Measurements from ENCODE around the gene CMTM6.
"Not testable (repeated sequence)": the region's sequence is repeated elsewhere in the genome, so short reads cannot be mapped to it uniquely, and the experiment has no call there.

Gene CMTM6

DNA sequence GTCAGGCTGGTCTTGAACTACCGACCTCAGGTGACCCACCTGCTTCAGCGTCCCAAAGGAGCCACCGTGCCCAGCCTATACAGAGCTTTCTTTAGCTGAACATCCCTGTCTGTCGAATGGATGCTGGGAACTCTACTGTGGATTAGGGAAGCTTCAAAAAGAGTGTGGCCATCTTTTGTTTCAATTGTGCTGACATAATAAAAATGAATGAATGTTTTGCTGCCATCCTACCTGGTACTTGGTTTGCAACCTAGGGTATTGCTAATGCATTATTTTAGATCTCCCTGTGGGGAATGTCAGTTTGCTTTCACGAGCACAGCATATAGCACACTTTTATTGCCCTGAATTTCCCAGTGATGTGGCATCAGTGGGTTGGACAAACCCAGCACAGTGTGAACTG, 32.3 kb downstream of the CMTM6 start:
- TF ChIP-seq, protein P1, sequence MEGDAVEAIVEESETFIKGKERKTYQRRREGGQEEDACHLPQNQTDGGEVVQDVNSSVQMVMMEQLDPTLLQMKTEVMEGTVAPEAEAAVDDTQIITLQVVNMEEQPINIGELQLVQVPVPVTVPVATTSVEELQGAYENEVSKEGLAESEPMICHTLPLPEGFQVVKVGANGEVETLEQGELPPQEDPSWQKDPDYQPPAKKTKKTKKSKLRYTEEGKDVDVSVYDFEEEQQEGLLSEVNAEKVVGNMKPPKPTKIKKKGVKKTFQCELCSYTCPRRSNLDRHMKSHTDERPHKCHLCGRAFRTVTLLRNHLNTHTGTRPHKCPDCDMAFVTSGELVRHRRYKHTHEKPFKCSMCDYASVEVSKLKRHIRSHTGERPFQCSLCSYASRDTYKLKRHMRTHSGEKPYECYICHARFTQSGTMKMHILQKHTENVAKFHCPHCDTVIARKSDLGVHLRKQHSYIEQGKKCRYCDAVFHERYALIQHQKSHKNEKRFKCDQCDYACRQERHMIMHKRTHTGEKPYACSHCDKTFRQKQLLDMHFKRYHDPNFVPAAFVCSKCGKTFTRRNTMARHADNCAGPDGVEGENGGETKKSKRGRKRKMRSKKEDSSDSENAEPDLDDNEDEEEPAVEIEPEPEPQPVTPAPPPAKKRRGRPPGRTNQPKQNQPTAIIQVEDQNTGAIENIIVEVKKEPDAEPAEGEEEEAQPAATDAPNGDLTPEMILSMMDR (conservative IDR thresholded peaks at IDR 0.05; ENCODE audit: control insufficient read depth, insufficient read depth, low read depth, low read length), result no peak
- no peak overlapping the region for H3K4me3 ChIP-seq (ENCODE audit: control insufficient read depth, low read depth, low read length)
- no peak for DNase-seq (ENCODE audit: low read depth)

DNA sequence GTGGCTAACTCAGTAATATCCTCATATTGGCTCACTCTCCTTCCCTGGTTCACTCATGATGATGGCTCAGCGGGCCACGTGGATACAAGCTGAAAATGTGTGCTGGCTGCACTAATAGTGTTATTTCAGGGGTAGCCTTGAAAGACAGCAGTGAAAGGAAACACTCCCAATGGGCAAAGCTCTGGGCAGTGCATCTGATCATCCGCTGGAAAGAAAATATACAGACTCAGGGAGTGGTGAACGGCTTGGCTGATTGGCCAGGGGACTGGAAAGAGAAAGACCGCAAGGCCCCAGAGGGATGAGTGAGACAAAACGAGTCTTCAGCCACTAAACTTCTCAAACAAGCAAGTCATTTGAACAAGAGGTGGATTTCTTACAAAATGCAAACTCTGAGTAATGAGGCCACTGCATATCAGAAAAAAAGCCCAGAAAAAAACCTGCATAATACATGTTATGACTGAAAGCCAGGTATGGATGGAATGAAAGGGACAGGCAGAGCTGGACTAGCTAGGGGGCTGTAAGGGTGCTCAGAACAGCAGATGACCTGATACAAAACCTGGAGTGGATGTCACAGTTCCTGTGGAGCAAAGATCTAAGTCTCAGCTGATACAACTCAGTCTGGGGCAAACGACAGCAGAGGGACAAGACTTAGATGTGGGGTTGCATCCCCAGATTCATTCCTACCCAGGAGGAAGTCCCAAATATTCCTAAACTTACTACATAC, 33.3 kb downstream of the CMTM6 start:
- DNase-seq (ENCODE audit: low read depth), result no peak
- TF ChIP-seq, protein P1 (conservative IDR thresholded peaks at IDR 0.05; ENCODE audit: control insufficient read depth, insufficient read depth, low read depth, low read length), result no peak
- H3K4me3 ChIP-seq (ENCODE audit: control insufficient read depth, low read depth, low read length), result no peak overlapping the region

DNA sequence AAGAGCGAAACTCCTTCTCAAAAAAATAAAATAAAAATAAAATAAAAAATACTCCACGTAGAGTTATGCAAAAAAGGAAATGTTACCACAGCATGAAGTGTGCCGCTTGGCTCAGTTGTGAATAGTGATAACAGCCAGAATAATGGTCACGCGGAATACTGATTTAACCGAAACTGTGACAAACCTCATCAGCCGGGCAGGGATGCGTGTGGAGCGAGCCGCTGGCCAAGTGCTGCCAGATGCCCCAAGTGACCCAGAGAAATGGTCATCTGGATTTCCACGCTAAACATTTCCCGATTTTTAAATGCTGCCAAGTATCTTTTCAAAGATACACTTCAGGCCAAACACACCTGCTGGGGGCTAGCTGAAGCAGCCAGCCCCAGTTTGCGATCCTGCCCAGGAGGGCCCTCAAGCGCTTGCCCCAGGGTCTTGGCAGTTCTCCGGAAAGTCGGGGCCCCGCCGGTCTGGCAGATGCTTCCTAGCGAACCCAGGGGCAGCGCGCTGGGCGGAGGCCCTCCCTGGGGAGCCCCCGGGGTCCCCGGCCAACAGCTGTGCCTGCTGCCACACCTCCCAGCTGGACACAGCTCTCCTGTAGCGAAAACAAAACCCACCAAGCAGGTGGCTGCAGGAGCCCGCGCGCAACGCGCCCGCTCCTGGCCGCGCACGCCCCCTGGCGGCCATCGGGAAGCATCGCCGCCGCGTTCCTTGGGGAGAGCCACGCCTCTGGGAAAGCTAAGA, 35.1 kb downstream of the CMTM6 start:
- peak; percentile 57 for DNase-seq (ENCODE audit: low read depth)
- H3K4me3 ChIP-seq (ENCODE audit: control insufficient read depth, low read depth, low read length), result peak overlapping the region; percentile 9
- TF ChIP-seq, protein P1 (conservative IDR thresholded peaks at IDR 0.05; ENCODE audit: control insufficient read depth, insufficient read depth, low read depth, low read length), result peak; percentile 65

DNA sequence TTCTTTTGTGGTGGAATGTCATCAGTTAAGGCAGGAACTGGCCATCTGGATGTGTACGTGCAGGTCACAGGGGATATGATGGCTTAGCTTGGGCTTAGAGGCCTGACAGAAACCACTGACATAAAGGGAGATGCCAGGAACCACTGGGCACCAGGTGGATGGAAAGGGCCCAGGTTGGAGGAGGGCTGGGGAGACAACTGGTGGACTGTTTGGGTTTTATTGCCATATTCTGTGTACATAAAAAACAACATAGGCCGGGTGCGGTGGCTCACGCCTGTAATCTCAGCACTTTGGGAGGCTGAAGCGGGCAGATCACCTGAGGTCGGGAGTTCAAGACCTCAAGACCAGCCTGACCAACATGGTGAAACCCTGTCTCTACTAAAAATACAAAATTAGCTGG, 35.8 kb downstream of the CMTM6 start:
- DNase-seq (ENCODE audit: low read depth); H3K4me3 ChIP-seq (ENCODE audit: control insufficient read depth, low read depth, low read length): not testable (repeated sequence)

DNA sequence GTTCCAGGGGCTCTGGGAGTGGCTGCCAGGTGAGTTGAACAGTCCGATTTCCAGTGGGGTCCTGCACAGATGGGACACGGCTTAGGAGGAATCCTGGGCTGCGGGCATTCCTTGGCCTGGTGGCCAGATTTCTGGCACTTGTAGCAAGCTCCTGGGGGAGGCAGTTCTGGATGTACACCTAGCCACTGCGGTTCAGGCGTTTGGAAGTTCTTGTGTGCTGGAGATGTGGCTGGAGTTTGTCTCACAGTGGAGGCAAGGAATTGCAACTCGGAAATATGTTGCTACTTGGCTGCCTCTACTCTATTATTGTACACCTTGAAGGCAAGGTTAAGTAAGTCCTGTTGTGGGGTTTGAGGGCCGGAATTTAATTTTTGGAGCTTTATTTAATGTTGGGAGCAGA, 37.9 kb downstream of the CMTM6 start:
- H3K4me3 ChIP-seq (ENCODE audit: control insufficient read depth, low read depth, low read length); DNase-seq (ENCODE audit: low read depth): not testable (repeated sequence)

DNA sequence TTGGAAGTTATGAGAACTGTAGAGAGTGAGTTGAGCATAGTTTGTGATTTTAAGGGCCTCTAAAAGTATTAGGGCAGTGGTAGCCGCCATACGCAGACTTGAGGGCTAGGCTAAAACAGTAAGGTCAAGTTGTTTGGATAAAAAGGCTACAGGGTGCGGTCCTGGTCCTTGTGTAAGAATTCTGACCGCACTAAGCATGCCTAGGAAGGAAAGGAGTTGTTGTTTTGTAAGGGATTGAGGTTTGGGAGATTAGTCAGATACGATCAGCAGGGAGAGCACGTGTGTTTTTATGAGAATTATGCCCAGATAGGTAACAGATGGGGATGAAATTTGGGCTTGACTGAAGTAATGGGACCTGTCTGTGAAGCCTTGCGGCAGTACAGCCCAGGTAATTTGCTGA, 39.2 kb downstream of the CMTM6 start:
- not testable (repeated sequence) for DNase-seq (ENCODE audit: low read depth); H3K4me3 ChIP-seq (ENCODE audit: control insufficient read depth, low read depth, low read length)

DNA sequence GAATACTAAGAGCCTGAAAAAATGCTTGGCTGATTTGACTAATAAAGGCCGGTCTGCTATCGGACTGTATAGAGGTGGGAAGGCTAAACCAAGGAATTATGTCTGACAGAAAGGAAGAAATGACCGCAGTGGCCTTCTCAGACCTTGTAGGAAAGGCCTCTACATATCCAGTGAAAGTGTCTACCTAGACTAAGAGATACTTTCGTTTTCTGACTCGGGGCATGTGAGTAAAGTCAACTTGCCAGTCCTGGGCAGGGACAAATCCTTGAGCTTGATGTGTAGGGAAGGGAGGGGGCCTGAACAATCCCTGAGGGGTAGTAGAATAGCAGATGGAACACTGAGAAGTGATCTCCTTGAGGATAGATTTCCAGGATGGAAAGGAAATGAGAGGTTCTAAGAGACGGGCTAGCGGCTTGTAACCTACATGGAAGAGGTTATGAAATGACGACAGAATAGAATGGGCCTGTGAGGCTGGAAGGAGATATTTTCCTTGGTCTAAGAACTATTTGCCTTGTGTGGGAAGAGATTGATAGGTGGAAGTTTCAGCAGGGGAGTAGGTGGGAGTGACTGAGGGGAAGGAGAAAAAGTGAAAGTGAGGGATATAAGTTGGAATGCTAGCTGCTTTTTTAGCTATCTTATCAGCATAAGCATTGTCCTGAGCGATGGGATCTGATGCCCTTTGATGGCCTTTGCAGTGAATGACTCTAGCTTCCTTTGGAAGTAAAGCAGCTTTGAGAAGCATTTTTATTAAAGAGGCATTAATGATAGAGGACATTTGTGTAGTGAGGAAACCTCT, 40.3 kb downstream of the CMTM6 start:
- not testable (repeated sequence) for DNase-seq (ENCODE audit: low read depth)

DNA sequence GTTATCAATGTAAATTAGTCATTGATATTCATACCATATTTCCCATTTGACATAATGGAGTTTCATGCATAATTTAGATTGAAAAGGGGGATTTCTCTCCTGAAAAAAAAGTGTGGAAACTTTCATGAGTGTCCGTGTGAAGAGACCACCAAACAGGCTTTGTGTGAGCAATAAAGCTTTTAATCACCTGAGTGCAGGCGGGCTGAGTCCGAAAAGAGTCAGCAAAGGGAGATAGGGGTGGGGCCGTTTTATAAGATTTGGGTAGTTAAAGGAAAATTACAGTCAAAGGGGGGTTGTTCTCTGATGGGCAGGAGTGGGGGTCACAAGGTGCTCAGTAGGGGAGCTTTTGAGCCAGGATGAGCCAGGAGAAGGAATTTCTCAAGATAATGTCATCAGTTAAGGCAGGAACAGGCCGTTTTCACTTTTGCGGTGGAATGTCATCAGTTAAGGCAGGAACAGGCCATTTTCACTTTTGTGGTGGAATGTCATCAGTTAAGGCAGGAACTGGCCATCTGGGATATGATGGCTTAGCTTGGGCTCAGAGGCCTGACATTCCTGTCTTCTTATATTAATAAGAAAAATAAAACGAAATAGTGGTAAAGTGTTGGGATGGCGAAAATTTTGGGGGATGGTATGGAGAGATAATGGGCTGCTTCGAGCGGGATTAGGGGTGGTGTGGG, 41.7 kb downstream of the CMTM6 start:
- not testable (repeated sequence) for H3K4me3 ChIP-seq (ENCODE audit: control insufficient read depth, low read depth, low read length); DNase-seq (ENCODE audit: low read depth)

More for the DNA sequence above, 40.3 kb downstream of the CMTM6 start:
- not testable (repeated sequence) for H3K4me3 ChIP-seq (ENCODE audit: control insufficient read depth, low read depth, low read length)
